Activated B cell treated with CpG ODN at 0.5 μM for 24 hours (primary cell): ENCODE measurements around the gene RAB12. TPM values are rescaled to one million over a fixed set of nuclear protein-coding genes. Genes with fewer than 3 reads are reported as not detected.
"Not testable (repeated sequence)": the region's sequence is repeated elsewhere in the genome, so short reads cannot be mapped to it uniquely, and the experiment has no call there.

Experiments used
- ATAC-seq: fragments of 200-7000 bp; cut with Tn5 transposase; one replicate; pipeline ENCODE4 v1.10.0; 2021; ENCODE audit warnings: low read depth, mild to moderate bottlenecking, moderate library complexity
- CTCF ChIA-PET: fragments of 350-600 bp; sonication (Branson Sonifier 250); formaldehyde crosslinking; loops from one replicate; lab custom pipeline; 2021; ENCODE audit warnings: antibody characterized with exemption; lab: Charles Lee
- POLR2A ChIA-PET: fragments of 350-600 bp; sonication (Branson Sonifier 250); formaldehyde crosslinking; loops from one replicate; lab custom pipeline; 2021; ENCODE audit warnings: antibody characterized with exemption; lab: Charles Lee
- DNase-seq: peaks from one replicate; pipeline ENCODE4 v3.0.0; 2022
- H3K27ac Mint-ChIP-seq: one replicate; pipeline ENCODE4 v1.8.0; 2020; ENCODE audit warnings: mixed read lengths
- H3K27me3 Mint-ChIP-seq: one replicate; pipeline ENCODE4 v1.8.0; 2021; ENCODE audit warnings: mixed read lengths
- H3K36me3 Mint-ChIP-seq: one replicate; pipeline ENCODE4 v1.8.0; 2021; ENCODE audit warnings: low read depth, mixed read lengths
- H3K4me1 Mint-ChIP-seq: one replicate; pipeline ENCODE4 v1.8.0; 2021; ENCODE audit warnings: mixed read lengths
- H3K4me3 Mint-ChIP-seq: one replicate; pipeline ENCODE4 v1.8.0; 2020; ENCODE audit warnings: mild to moderate bottlenecking, mixed read lengths
- H3K9me3 Mint-ChIP-seq: one replicate; pipeline ENCODE4 v1.8.0; 2020; ENCODE audit warnings: mixed read lengths
- intact Hi-C: fragments of 100-400 bp; cut with micrococcal nuclease; formaldehyde crosslinking; loops from one replicate; pipeline ENCODE4 v1.15.1; 2024
- total RNA-seq: library from RNA; stranded (reverse); gene quantifications from 2 replicates; pipeline ENCODE4 v1.2.3, GENCODE V29; 2022
- TF ChIP-seq, protein P1 (sequence below): fragments of 200-600 bp; IDR thresholded peaks from one replicate; pipeline ENCODE4 v1.8.0; 2022; ENCODE audit warnings: antibody characterized with exemption, mild to moderate bottlenecking

RAB12 gene
- total RNA-seq, 1 donor from 2014 or later: 27.5 TPM

DNA sequence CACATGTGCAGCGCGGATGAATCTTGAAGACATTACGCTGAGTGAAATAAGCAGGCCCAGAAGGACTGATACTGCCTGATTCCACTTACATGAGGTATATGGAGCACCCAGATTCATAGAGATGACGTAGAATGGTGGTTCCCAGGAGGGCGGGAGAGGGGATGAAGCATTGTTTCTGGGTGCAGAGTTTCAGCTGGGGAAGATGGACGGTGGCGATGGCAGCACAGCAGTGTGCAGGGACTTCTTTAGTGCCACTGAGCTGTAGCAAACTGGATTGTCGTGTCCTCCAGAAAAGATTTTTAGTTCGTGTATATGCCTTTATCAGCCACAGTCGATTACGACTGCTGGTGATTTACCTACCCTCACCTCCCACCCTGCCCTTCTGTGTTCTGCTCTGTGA lies 30.5 kb downstream of the RAB12 start:
- no peak overlapping the region for H3K27ac Mint-ChIP-seq
- POLR2A ChIA-PET: no interaction called here
- TF ChIP-seq, protein P1, sequence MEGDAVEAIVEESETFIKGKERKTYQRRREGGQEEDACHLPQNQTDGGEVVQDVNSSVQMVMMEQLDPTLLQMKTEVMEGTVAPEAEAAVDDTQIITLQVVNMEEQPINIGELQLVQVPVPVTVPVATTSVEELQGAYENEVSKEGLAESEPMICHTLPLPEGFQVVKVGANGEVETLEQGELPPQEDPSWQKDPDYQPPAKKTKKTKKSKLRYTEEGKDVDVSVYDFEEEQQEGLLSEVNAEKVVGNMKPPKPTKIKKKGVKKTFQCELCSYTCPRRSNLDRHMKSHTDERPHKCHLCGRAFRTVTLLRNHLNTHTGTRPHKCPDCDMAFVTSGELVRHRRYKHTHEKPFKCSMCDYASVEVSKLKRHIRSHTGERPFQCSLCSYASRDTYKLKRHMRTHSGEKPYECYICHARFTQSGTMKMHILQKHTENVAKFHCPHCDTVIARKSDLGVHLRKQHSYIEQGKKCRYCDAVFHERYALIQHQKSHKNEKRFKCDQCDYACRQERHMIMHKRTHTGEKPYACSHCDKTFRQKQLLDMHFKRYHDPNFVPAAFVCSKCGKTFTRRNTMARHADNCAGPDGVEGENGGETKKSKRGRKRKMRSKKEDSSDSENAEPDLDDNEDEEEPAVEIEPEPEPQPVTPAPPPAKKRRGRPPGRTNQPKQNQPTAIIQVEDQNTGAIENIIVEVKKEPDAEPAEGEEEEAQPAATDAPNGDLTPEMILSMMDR: no peak
- CTCF ChIA-PET: no interaction called here
- H3K9me3 Mint-ChIP-seq: no peaks in the 10 kb centered on the region
- H3K27me3 Mint-ChIP-seq: no peaks in the 10 kb centered on the region
- no peak for DNase-seq
- peaks cover 61% of the 10 kb centered on the region for H3K36me3 Mint-ChIP-seq
- intact Hi-C loops: no loop called here
- no peak overlapping the region for H3K4me3 Mint-ChIP-seq
- no peak for ATAC-seq
- no peaks in the 10 kb centered on the region for H3K4me1 Mint-ChIP-seq

DNA sequence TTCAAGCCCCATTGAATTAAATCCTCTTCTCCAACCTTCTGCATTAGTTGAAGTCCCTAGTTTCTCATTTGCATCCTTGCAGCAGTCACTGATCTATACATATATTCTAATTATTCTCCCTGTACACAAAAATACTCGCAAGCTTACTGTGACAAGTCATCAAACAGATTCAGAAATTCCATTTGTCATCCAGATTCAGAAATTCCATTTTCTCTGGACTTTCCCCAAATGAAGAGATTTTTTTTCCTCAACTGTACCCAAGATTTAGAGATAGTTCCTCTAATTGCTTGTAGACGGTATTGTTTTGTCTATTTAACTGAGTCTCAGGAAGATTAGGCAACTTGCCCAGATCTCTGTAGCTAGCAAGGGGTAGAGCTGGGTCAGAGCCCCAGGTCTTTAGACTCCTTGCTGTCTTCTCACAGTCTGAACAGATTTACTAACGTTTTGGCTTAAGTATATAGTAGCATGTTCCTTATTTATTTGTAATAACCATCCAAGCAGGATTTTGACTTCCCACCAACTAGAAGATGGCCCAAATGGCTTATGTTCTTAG lies 34.2 kb downstream of the RAB12 start:
- TF ChIP-seq, protein P1: no peak
- H3K4me1 Mint-ChIP-seq: no peaks in the 10 kb centered on the region
- no peak overlapping the region for H3K4me3 Mint-ChIP-seq
- no peak overlapping the region for H3K27ac Mint-ChIP-seq
- DNase-seq (no peak), ATAC-seq (no peak)
- peaks cover 31% of the 10 kb centered on the region for H3K36me3 Mint-ChIP-seq
- POLR2A ChIA-PET: no interaction called here
- intact Hi-C loops: no loop called here
- H3K9me3 Mint-ChIP-seq: peaks cover 5% of the 10 kb centered on the region
- H3K27me3 Mint-ChIP-seq: no peaks in the 10 kb centered on the region
- CTCF ChIA-PET: no interaction called here

- H3K9me3 Mint-ChIP-seq, POLR2A ChIA-PET, DNase-seq, intact Hi-C loops, CTCF ChIA-PET, H3K27me3 Mint-ChIP-seq, ATAC-seq, H3K27ac Mint-ChIP-seq, H3K36me3 Mint-ChIP-seq, H3K4me3 Mint-ChIP-seq: not testable (repeated sequence)
- H3K4me1 Mint-ChIP-seq: peaks cover 14% of the 10 kb centered on the region
Observed at GRCh38 chr18:8647359-8647758, 38.1 kb downstream of the RAB12 start.

DNA sequence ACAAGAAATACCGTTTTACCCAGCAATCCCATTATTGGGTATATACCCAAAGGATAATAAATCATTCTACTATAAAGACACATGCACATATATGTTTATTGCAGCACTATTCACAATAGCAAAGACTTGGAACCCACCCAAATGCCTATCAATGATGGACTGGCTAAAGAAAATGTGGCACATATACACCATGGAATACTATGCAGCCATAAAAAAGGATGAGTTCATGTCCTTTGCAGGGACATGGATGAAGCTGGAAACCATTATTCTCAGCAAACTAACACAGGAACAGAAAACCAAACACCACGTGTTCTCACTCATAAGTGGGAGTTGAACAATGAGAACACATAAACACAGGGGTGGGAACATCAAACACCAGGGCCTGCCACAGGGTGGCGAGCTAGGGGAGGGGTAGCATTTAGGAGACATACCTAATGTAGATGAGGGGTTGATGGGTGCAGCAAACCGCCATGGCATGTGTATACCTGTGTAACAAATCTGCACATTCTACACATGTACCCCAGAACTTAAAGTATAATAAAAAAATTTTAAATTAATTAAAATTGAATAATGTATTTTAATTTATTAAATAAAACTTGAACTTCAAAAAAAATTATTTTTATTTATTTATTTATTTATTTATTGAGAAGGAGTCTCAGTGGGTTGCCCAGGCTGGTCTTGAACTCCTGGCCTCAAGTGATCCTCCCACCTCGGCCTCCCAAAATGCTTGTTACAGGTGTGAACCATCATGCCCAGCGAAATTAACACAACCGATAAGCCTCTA lies 42.4 kb downstream of the RAB12 start:
- H3K27ac Mint-ChIP-seq, intact Hi-C loops, H3K27me3 Mint-ChIP-seq, ATAC-seq, DNase-seq, POLR2A ChIA-PET, H3K9me3 Mint-ChIP-seq, H3K36me3 Mint-ChIP-seq, H3K4me3 Mint-ChIP-seq: not testable (repeated sequence)
- H3K4me1 Mint-ChIP-seq: peaks cover 14% of the 10 kb centered on the region
- CTCF ChIA-PET: interaction anchor here (4.4 to 5.5 kb wide), 2 partner anchors 331 to 337 kb away, joined by 51 to 62 read pairs; no protein-coding TSS in a partner anchor

- TF ChIP-seq, protein P1: peak; percentile 67
- ChIA-PET POLR2A (interaction anchor here (1.0 kb wide), 1 partner anchor 335 kb away, joined by 6 read pairs; no protein-coding TSS in a partner anchor), CTCF (interaction anchor here (0.6 to 5.5 kb wide), 16 partner anchors 12 to 862 kb away, joined by 3 to 62 read pairs (median 6); no protein-coding TSS in a partner anchor)
- Mint-ChIP-seq H3K9me3 (peaks cover 3% of the 10 kb centered on the region), H3K4me3 (no peak overlapping the region), H3K36me3 (no peaks in the 10 kb centered on the region), H3K27ac (no peak overlapping the region), H3K27me3 (no peaks in the 10 kb centered on the region), H3K4me1 (peaks cover 6% of the 10 kb centered on the region)
- no peak for ATAC-seq
- intact Hi-C loops: loop anchor here (1.0 to 2.0 kb wide), 6 partner anchors 42 to 862 kb away; no protein-coding TSS in a partner anchor
- DNase-seq: no peak
Observed at GRCh38 chr18:8654503-8655451, 45.5 kb downstream of the RAB12 start.
